ENCODE results near the gene HSPA12A.

DNA sequence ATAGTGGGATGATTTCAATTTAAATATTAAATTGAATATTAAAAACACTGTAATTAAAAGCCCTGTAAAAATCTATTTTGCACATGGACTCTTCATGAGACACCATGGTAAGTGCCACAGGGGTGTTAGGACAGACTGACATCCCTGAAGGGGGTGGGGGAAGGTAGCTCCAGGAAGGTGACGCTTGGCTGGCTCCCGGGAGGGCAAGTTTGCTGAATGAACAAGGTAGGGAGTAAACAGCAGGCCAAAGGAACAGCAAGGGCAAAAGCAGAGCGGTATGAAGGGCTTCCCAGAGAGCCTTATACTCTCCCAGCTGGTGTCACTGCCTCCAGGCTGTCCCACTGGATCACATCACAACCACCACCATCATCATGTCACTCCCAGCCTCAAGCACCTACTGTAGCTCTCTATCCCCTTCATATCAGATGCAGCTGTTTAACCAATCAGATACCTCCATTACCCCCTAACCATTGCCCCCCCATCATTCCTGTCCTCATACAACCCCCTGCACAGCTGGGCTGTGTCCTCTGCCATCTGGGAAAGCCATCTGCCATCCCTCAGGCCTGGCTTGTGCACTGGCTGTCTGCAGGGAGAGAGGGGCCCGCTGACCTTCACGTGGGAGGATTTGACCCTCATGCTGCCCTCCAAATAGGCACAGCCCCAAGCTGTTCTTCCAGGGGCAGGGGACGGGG is 19.5 kb downstream of the HSPA12A start:
- TF ChIP-seq, protein P1, sequence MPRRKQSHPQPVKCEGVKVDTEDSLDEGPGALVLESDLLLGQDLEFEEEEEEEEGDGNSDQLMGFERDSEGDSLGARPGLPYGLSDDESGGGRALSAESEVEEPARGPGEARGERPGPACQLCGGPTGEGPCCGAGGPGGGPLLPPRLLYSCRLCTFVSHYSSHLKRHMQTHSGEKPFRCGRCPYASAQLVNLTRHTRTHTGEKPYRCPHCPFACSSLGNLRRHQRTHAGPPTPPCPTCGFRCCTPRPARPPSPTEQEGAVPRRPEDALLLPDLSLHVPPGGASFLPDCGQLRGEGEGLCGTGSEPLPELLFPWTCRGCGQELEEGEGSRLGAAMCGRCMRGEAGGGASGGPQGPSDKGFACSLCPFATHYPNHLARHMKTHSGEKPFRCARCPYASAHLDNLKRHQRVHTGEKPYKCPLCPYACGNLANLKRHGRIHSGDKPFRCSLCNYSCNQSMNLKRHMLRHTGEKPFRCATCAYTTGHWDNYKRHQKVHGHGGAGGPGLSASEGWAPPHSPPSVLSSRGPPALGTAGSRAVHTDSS (tag by site-specific recombination; IDR thresholded peaks at IDR 0.05) = no peak
- no peak for TF ChIP-seq ZNF76 (tag by site-specific recombination; IDR thresholded peaks at IDR 0.05; ENCODE audit: borderline replicate concordance, low read depth)

All from HEK293 (cell line).